KMS-11 (cell line): ENCODE data around the gene HNRNPK.

Source experiments
- H2AFZ ChIP-seq: fragments of 200-600 bp; sonication (generic); 2 replicates; pipeline ENCODE4 v1.6.1; 2016; ENCODE audit warnings: antibody characterized with exemption, mixed run types, low read depth
- H3K27ac ChIP-seq: fragments of 200-600 bp; sonication (generic); 2 replicates; pipeline ENCODE4 v1.6.1; 2016; ENCODE audit warnings: mild to moderate bottlenecking, mixed run types
- H3K27me3 ChIP-seq: fragments of 200-600 bp; sonication (generic); 2 replicates; pipeline ENCODE4 v1.6.1; 2017; ENCODE audit warnings: mild to moderate bottlenecking, low read depth, mixed run types, moderate library complexity; ENCODE audit not compliant: insufficient read depth
- H3K36me3 ChIP-seq: fragments of 200-600 bp; sonication (generic); 2 replicates; pipeline ENCODE4 v1.6.1; 2017; ENCODE audit warnings: mild to moderate bottlenecking, mixed run types; ENCODE audit not compliant: insufficient read depth
- H3K4me1 ChIP-seq: fragments of 200-600 bp; sonication (generic); 2 replicates; pipeline ENCODE4 v1.6.1; 2016; ENCODE audit warnings: mild to moderate bottlenecking, low read depth, mixed run types; ENCODE audit not compliant: poor library complexity, severe bottlenecking
- H3K4me2 ChIP-seq: fragments of 200-600 bp; sonication (generic); 2 replicates; pipeline ENCODE4 v1.7.0; 2016; ENCODE audit warnings: mild to moderate bottlenecking, mixed run types
- H3K4me3 ChIP-seq: fragments of 200-600 bp; sonication (generic); IDR thresholded peaks from 2 replicates; pipeline ENCODE4 v1.6.1; 2017; ENCODE audit warnings: low read depth, low read length, mixed read lengths; ENCODE audit not compliant: insufficient read depth
- H3K79me2 ChIP-seq: fragments of 200-600 bp; sonication (generic); 2 replicates; pipeline ENCODE4 v1.6.1; 2016; ENCODE audit warnings: low read depth, mixed run types; ENCODE audit not compliant: insufficient read depth
- H3K9ac ChIP-seq: fragments of 200-600 bp; sonication (generic); 2 replicates; pipeline ENCODE4 v1.6.1; 2016; ENCODE audit warnings: mild to moderate bottlenecking, mixed run types
- H4K20me1 ChIP-seq: fragments of 200-600 bp; sonication (generic); 2 replicates; pipeline ENCODE4 v1.6.1; 2016; ENCODE audit warnings: mild to moderate bottlenecking, mixed run types; ENCODE audit not compliant: insufficient read depth
- CTCF ChIP-seq: fragments of 200-600 bp; sonication (generic); conservative IDR thresholded peaks from 2 replicates; pipeline ENCODE4 v1.6.1; 2017; ENCODE audit warnings: low read depth, mild to moderate bottlenecking, antibody characterized with exemption, low read length, moderate library complexity, mixed read lengths

The HNRNPK gene

GRCh38 chr9:84003246-84003645, 23.2 kb upstream of the HNRNPK start:
- H3K9ac ChIP-seq, result no peak overlapping the region
- no peaks in the 10 kb centered on the region for H3K27me3 ChIP-seq
- TF ChIP-seq CTCF, result no peak
- peaks cover 25% of the 10 kb centered on the region for H3K4me1 ChIP-seq
- no peaks in the 10 kb centered on the region for H3K79me2 ChIP-seq
- no peak overlapping the region for H2AFZ ChIP-seq
- no peak overlapping the region for H3K27ac ChIP-seq
- H4K20me1 ChIP-seq, result no peaks in the 10 kb centered on the region
- H3K36me3 ChIP-seq, result no peaks in the 10 kb centered on the region
- no peak overlapping the region for H3K4me3 ChIP-seq
- no peak overlapping the region for H3K4me2 ChIP-seq

GRCh38 chr9:84002344-84002743, 22.3 kb upstream of the HNRNPK start:
- TF ChIP-seq CTCF, result no peak
- no peak overlapping the region for H2AFZ ChIP-seq
- H3K36me3 ChIP-seq, result no peaks in the 10 kb centered on the region
- H3K4me2 ChIP-seq, result peak overlapping the region; percentile 14; the same call in 1 of the 2 replicates
- H3K9ac ChIP-seq, result no peak overlapping the region
- H3K4me1 ChIP-seq, result peaks cover 25% of the 10 kb centered on the region
- H3K4me3 ChIP-seq, result no peak overlapping the region
- no peak overlapping the region for H3K27ac ChIP-seq
- no peaks in the 10 kb centered on the region for H3K79me2 ChIP-seq
- H4K20me1 ChIP-seq, result no peaks in the 10 kb centered on the region
- H3K27me3 ChIP-seq, result no peaks in the 10 kb centered on the region

DNA sequence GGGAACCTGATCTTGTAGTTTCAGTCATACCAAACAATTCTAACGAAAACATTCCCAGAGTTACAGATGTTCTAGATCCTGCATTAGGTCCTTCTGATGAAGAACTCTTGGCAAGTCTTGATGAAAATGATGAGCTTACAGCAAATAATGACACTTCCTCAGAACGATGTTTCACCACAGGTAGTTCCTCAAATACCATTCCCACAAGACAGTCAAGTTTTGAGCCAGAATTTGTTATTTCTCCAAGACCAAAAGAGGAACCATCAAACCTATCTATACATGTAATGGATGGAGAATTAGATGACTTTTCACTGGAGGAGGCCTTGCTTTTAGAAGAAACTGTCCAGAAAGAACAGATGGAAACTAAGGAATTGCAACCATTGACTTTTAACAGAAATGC, 21.6 kb upstream of the HNRNPK start:
- Histone ChIP-seq H3K4me2 (no peak overlapping the region), H3K9ac (no peak overlapping the region), H4K20me1 (no peaks in the 10 kb centered on the region), H3K4me3 (no peak overlapping the region), H3K36me3 (no peaks in the 10 kb centered on the region), H3K79me2 (no peaks in the 10 kb centered on the region), H3K4me1 (peaks cover 28% of the 10 kb centered on the region), H3K27me3 (no peaks in the 10 kb centered on the region), H2AFZ (no peak overlapping the region), H3K27ac (no peak overlapping the region)
- no peak for TF ChIP-seq CTCF

- H3K4me1 ChIP-seq, result peaks cover 32% of the 10 kb centered on the region
- no peak overlapping the region for H2AFZ ChIP-seq
- no peak overlapping the region for H3K4me3 ChIP-seq
- peaks cover 11% of the 10 kb centered on the region; the same call in 1 of the 2 replicates for H3K79me2 ChIP-seq
- no peak for TF ChIP-seq CTCF
- no peaks in the 10 kb centered on the region for H4K20me1 ChIP-seq
- no peak overlapping the region for H3K4me2 ChIP-seq
- no peaks in the 10 kb centered on the region for H3K36me3 ChIP-seq
- no peak overlapping the region for H3K27ac ChIP-seq
- no peaks in the 10 kb centered on the region for H3K27me3 ChIP-seq
- H3K9ac ChIP-seq, result no peak overlapping the region
These were observed 20.2 kb upstream of the HNRNPK start for GRCh38 chr9:84000186-84000585.
